ENCODE data around the gene JPH2. TPM values are rescaled to one million over a fixed set of nuclear protein-coding genes. Genes with fewer than 3 reads are reported as not detected.

The JPH2 gene
- total and polyA plus RNA-seq, 9 donors, result 0.48 to 27.4 (median 3.0) TPM

- intact Hi-C loops (cut with DNase I), result no loop called here
- TF ChIP-seq EP300 (IDR thresholded peaks at IDR 0.05) (no peak), POLR2A (IDR thresholded peaks at IDR 0.05) (no peak), CTCF (IDR thresholded peaks at IDR 0.05) (no peak)
- H3K36me3 ChIP-seq, result no peaks in the 10 kb centered on the region
- no peak overlapping the region for H3K4me3 ChIP-seq
- no peaks in the 10 kb centered on the region for H3K9me3 ChIP-seq
- H3K4me1 ChIP-seq (ENCODE audit: insufficient read depth), result no peaks in the 10 kb centered on the region
- WGBS, 3 donors, result 28 to 34% (median 29%) methylated on average over 5 of the region's 5 CpGs
- no peak overlapping the region for H3K27ac ChIP-seq
- DNase-seq, result no peak
- H3K27me3 ChIP-seq, result no peaks in the 10 kb centered on the region
Observed at GRCh38 chr20:44106615-44107014, 80.4 kb downstream of the JPH2 start.

GRCh38 chr20:44104798-44105517 is 82.0 kb downstream of the JPH2 start:
- no peaks in the 10 kb centered on the region for H3K9me3 ChIP-seq
- TF ChIP-seq CTCF (IDR thresholded peaks at IDR 0.05) (no peak), POLR2A (IDR thresholded peaks at IDR 0.05) (no peak), EP300 (IDR thresholded peaks at IDR 0.05) (no peak)
- no peaks in the 10 kb centered on the region for H3K27me3 ChIP-seq
- no peaks in the 10 kb centered on the region for H3K4me1 ChIP-seq (ENCODE audit: insufficient read depth)
- H3K4me3 ChIP-seq, result no peak overlapping the region
- DNase-seq, result no peak
- no peaks in the 10 kb centered on the region for H3K36me3 ChIP-seq
- intact Hi-C loops (cut with DNase I), result no loop called here
- WGBS, 3 donors, result 32 to 42% (median 41%) methylated on average over 7 of the region's 7 CpGs
- H3K27ac ChIP-seq, result no peak overlapping the region

DNA sequence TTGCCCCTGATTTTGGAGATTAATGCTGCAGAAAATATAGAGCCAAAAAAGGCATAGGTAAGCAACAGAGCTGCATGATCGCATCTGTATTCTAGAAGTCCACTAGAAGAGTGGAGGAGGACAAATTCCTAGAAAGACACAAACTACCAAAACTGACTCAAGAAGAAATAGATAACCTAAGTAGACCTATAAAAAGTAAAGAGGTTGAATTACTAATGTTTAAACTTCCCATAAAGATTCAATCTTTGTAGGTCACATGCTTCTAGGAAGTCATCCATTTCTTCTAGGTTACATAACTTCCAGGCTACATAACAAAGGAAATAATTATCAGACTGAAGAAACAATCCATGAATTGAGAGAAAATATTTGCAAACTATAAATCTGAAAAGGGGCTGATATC is 84.4 kb downstream of the JPH2 start:
- TF ChIP-seq POLR2A (IDR thresholded peaks at IDR 0.05) (no peak), EP300 (IDR thresholded peaks at IDR 0.05) (no peak), CTCF (IDR thresholded peaks at IDR 0.05) (no peak)
- intact Hi-C loops (cut with DNase I), result no loop called here
- Histone ChIP-seq H3K4me1 (ENCODE audit: insufficient read depth) (no peaks in the 10 kb centered on the region), H3K27ac (no peak overlapping the region), H3K9me3 (no peaks in the 10 kb centered on the region), H3K27me3 (no peaks in the 10 kb centered on the region), H3K36me3 (no peaks in the 10 kb centered on the region), H3K4me3 (no peak overlapping the region)
- WGBS, 3 donors, result 88 to 94% (median 92%) methylated on average over 1 of the region's 1 CpG
- DNase-seq, result no peak

DNA sequence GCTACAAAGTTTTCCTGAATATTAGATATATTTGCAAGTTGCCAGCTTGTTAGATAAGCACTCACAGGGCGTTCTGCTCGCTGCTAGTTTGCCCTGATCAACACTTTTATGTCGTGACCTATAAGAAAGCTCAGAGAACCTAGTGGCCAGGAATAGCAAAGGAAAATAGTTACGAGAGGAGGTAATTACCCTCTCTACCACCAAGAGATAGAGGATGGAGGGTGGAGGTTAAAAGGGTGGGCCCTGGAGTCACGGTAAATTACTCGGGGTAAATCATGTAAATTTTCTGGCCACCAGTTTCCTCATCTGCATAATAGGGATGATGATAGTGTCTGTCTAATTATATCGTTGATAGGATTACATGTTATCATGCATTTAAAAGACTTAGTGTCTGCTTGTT is 87.2 kb downstream of the JPH2 start:
- intact Hi-C loops (cut with DNase I), result no loop called here
- Histone ChIP-seq H3K4me3 (no peak overlapping the region), H3K27me3 (no peaks in the 10 kb centered on the region), H3K27ac (no peak overlapping the region), H3K4me1 (ENCODE audit: insufficient read depth) (no peaks in the 10 kb centered on the region), H3K9me3 (no peaks in the 10 kb centered on the region), H3K36me3 (no peaks in the 10 kb centered on the region)
- no peak for DNase-seq
- TF ChIP-seq POLR2A (IDR thresholded peaks at IDR 0.05) (no peak), CTCF (IDR thresholded peaks at IDR 0.05) (no peak), EP300 (IDR thresholded peaks at IDR 0.05) (no peak)
- WGBS, 3 donors, result 26 to 38% (median 29%) methylated on average over 7 of the region's 7 CpGs
